NT2/D1 (cell line): Measurements from ENCODE around the gene RNFT2.

Experiments used
- DNase-seq: peaks from one replicate; pipeline ENCODE4 v3.0.0-alpha.2; 2011; ENCODE audit warnings: low read depth, low spot score
- H3K27me3 ChIP-seq: 2 replicates; pipeline ENCODE4 v1.6.0; 2011; ENCODE audit warnings: mild to moderate bottlenecking; ENCODE audit not compliant: insufficient read length, insufficient read depth
- H3K36me3 ChIP-seq: 2 replicates; pipeline ENCODE4 v1.6.1; 2011; ENCODE audit warnings: mild to moderate bottlenecking, low read length, mixed read lengths; ENCODE audit not compliant: insufficient read depth, insufficient read length
- H3K4me1 ChIP-seq: 2 replicates; pipeline ENCODE4 v1.5.1; 2011; ENCODE audit not compliant: insufficient read depth, insufficient read length
- H3K4me3 ChIP-seq: 2 replicates; pipeline ENCODE4 v1.5.1; 2011; ENCODE audit warnings: low read depth; ENCODE audit not compliant: insufficient read length
- H3K9ac ChIP-seq: 2 replicates; pipeline ENCODE4 v1.6.0; 2011; ENCODE audit warnings: low read depth; ENCODE audit not compliant: insufficient read length
- H3K9me3 ChIP-seq: 2 replicates; pipeline ENCODE4 v1.5.1; 2011; ENCODE audit warnings: mild to moderate bottlenecking, low read length; ENCODE audit not compliant: insufficient read depth
- SUZ12 ChIP-seq: IDR thresholded peaks from 2 replicates; pipeline ENCODE4 v1.6.1; 2011; ENCODE audit not compliant: insufficient read length, insufficient read depth; ENCODE audit errors: extremely low read depth
- YY1 ChIP-seq: IDR thresholded peaks from 2 replicates; pipeline ENCODE4 v1.6.1; 2011; ENCODE audit not compliant: insufficient read length, insufficient read depth
- ZNF274 ChIP-seq: IDR thresholded peaks from 2 replicates; pipeline ENCODE4 v1.6.1; 2011; ENCODE audit warnings: mild to moderate bottlenecking, low read depth, low read length

The RNFT2 gene

GRCh38 chr12:116737774-116738657, at the start of gene RNFT2, which contains the start of gene SPRING1:
Gene RNFT2 (plus strand): TSS chr12:116738315. CDS start chr12:116740498, 2,183 bp downstream.
Gene SPRING1 (minus strand): TSS chr12:116738069. CDS start chr12:116737900, 169 bp downstream.
- Histone ChIP-seq H3K4me1 (no peaks in the 10 kb centered on the region), H3K27me3 (peaks cover 13% of the 10 kb centered on the region), H3K9ac (peak within 1 kb of the TSS; percentile 98), H3K9me3 (no peaks in the 10 kb centered on the region), H3K36me3 (peaks cover 27% of the 10 kb centered on the region), H3K4me3 (peak within 1 kb of the TSS; percentile 96)
- no peak for TF ChIP-seq SUZ12
- peak; percentile 99 for DNase-seq

- no peak for DNase-seq
- H3K9me3 ChIP-seq = peaks cover 2% of the 10 kb centered on the region; the same call in 1 of the 2 replicates
- TF ChIP-seq ZNF274 = no peak
- TF ChIP-seq SUZ12 = no peak
- no peak for TF ChIP-seq YY1
- no peak overlapping the region for H3K9ac ChIP-seq
- peaks cover 4% of the 10 kb centered on the region for H3K4me1 ChIP-seq
- H3K27me3 ChIP-seq = peaks cover 9% of the 10 kb centered on the region
- no peak overlapping the region for H3K4me3 ChIP-seq
- no peaks in the 10 kb centered on the region for H3K36me3 ChIP-seq
Observed at GRCh38 chr12:116689521-116689920, 48.6 kb upstream of the RNFT2 start.

GRCh38 chr12:116689979-116690744, 48.0 kb upstream of the RNFT2 start:
- Histone ChIP-seq H3K27me3 (peaks cover 9% of the 10 kb centered on the region), H3K9me3 (peaks cover 8% of the 10 kb centered on the region; the same call in 1 of the 2 replicates), H3K36me3 (no peaks in the 10 kb centered on the region), H3K9ac (no peak overlapping the region), H3K4me3 (no peak overlapping the region), H3K4me1 (peaks cover 4% of the 10 kb centered on the region)
- TF ChIP-seq ZNF274 (no peak), YY1 (no peak), SUZ12 (no peak)
- no peak for DNase-seq

- Histone ChIP-seq H3K4me1 (peaks cover 4% of the 10 kb centered on the region), H3K9me3 (peaks cover 10% of the 10 kb centered on the region; the same call in 1 of the 2 replicates), H3K27me3 (peaks cover 9% of the 10 kb centered on the region), H3K4me3 (no peak overlapping the region), H3K9ac (no peak overlapping the region), H3K36me3 (no peaks in the 10 kb centered on the region)
- no peak for TF ChIP-seq SUZ12
- no peak for DNase-seq
Observed at GRCh38 chr12:116691205-116691604, 46.9 kb upstream of the RNFT2 start.

- DNase-seq = no peak
- H3K27me3 ChIP-seq = peaks cover 9% of the 10 kb centered on the region
- peaks cover 4% of the 10 kb centered on the region for H3K4me1 ChIP-seq
- peaks cover 10% of the 10 kb centered on the region; the same call in 1 of the 2 replicates for H3K9me3 ChIP-seq
- H3K9ac ChIP-seq = no peak overlapping the region
- no peak overlapping the region for H3K4me3 ChIP-seq
- no peaks in the 10 kb centered on the region for H3K36me3 ChIP-seq
- no peak for TF ChIP-seq YY1
- TF ChIP-seq SUZ12 = no peak
Observed at GRCh38 chr12:116691636-116692035, 46.5 kb upstream of the RNFT2 start.

GRCh38 chr12:116692605-116693004, 45.5 kb upstream of the RNFT2 start:
- Histone ChIP-seq H3K9me3 (peaks cover 10% of the 10 kb centered on the region; the same call in 1 of the 2 replicates), H3K27me3 (peaks cover 9% of the 10 kb centered on the region), H3K9ac (no peak overlapping the region), H3K4me1 (peaks cover 4% of the 10 kb centered on the region), H3K4me3 (no peak overlapping the region), H3K36me3 (no peaks in the 10 kb centered on the region)
- DNase-seq = no peak
- no peak for TF ChIP-seq SUZ12
- TF ChIP-seq ZNF274 = no peak
- TF ChIP-seq YY1 = no peak
